H9 (cell line): ENCODE results near the gene PRR23A. TPM values are rescaled to one million over a fixed set of nuclear protein-coding genes. Genes with fewer than 3 reads are reported as not detected.

Source experiments
- DNase-seq: peaks from one replicate; pipeline ENCODE4 v3.0.0-alpha.2; 2017
- H2AFZ ChIP-seq: one replicate; pipeline ENCODE4 v1.6.1; 2013; ENCODE audit warnings: mild to moderate bottlenecking, low read length, control low read depth, moderate library complexity
- H2AK5ac ChIP-seq: 2 replicates; pipeline ENCODE4 v1.6.1; 2013; ENCODE audit warnings: low read length, control low read depth, mixed read lengths; ENCODE audit not compliant: insufficient read length
- H2BK120ac ChIP-seq: one replicate; pipeline ENCODE4 v1.6.1; 2013; ENCODE audit warnings: low read depth, mild to moderate bottlenecking, low read length, control low read depth, inconsistent platforms; ENCODE audit not compliant: poor library complexity, severe bottlenecking
- H2BK12ac ChIP-seq: 2 replicates; pipeline ENCODE4 v1.6.1; 2013; ENCODE audit warnings: low read length, control low read depth, mixed read lengths, low read depth; ENCODE audit not compliant: insufficient read length
- H2BK15ac ChIP-seq: 2 replicates; pipeline ENCODE4 v1.6.1; 2013; ENCODE audit warnings: low read depth, low read length, control low read depth
- H2BK20ac ChIP-seq: one replicate; pipeline ENCODE4 v1.6.1; 2013; ENCODE audit warnings: low read depth, mild to moderate bottlenecking, low read length, control low read depth, inconsistent platforms; ENCODE audit not compliant: poor library complexity, severe bottlenecking
- H2BK5ac ChIP-seq: 2 replicates; pipeline ENCODE4 v1.6.1; 2013; ENCODE audit warnings: low read length, control low read depth, mixed read lengths; ENCODE audit not compliant: insufficient read length
- H3K14ac ChIP-seq: 2 replicates; pipeline ENCODE4 v1.6.1; 2013; ENCODE audit warnings: low read length, control low read depth; ENCODE audit not compliant: insufficient read depth
- H3K18ac ChIP-seq: 2 replicates; pipeline ENCODE4 v1.6.1; 2013; ENCODE audit warnings: low read depth, mild to moderate bottlenecking, mixed read lengths, low read length, control low read depth; ENCODE audit not compliant: insufficient read length
- H3K23ac ChIP-seq: 2 replicates; pipeline ENCODE4 v1.6.1; 2013; ENCODE audit warnings: low read length, control low read depth, mixed read lengths, low read depth; ENCODE audit not compliant: insufficient read length
- H3K23me2 ChIP-seq: 2 replicates; pipeline ENCODE4 v1.6.1; 2013; ENCODE audit warnings: low read depth, mild to moderate bottlenecking, mixed read lengths, low read length, control low read depth; ENCODE audit not compliant: insufficient read length, poor library complexity, severe bottlenecking
- H3K27ac ChIP-seq: 2 replicates; pipeline ENCODE4 v1.5.1; 2013; ENCODE audit warnings: low read length, control low read depth, mixed read lengths, low read depth; ENCODE audit not compliant: insufficient read length
- H3K27me3 ChIP-seq: 2 replicates; pipeline ENCODE4 v1.6.1; 2013; ENCODE audit warnings: low read length, control low read depth, inconsistent platforms; ENCODE audit not compliant: insufficient read depth
- H3K4ac ChIP-seq: 2 replicates; pipeline ENCODE4 v1.6.1; 2013; ENCODE audit warnings: low read depth, mild to moderate bottlenecking, control low read depth, inconsistent platforms, low read length, moderate library complexity
- H3K4me1 ChIP-seq: 2 replicates; pipeline ENCODE4 v1.6.1; 2013; ENCODE audit warnings: low read length, control low read depth, inconsistent platforms; ENCODE audit not compliant: insufficient read depth
- H3K4me2 ChIP-seq: 2 replicates; pipeline ENCODE4 v1.6.1; 2013; ENCODE audit warnings: low read length, control low read depth, mixed read lengths; ENCODE audit not compliant: insufficient read length, insufficient read depth
- H3K56ac ChIP-seq: 2 replicates; pipeline ENCODE4 v1.6.1; 2013; ENCODE audit warnings: low read depth, mild to moderate bottlenecking, mixed read lengths, low read length, control low read depth; ENCODE audit not compliant: insufficient read length
- H3K79me1 ChIP-seq: 2 replicates; pipeline ENCODE4 v1.6.1; 2013; ENCODE audit warnings: low read depth, mild to moderate bottlenecking, moderate library complexity, low read length, control low read depth, inconsistent platforms; ENCODE audit not compliant: insufficient read depth, poor library complexity, severe bottlenecking
- H3K79me2 ChIP-seq: 2 replicates; pipeline ENCODE4 v1.6.1; 2013; ENCODE audit warnings: low read length, control low read depth, inconsistent platforms; ENCODE audit not compliant: insufficient read depth
- H3K9ac ChIP-seq: 2 replicates; pipeline ENCODE4 v1.6.1; 2013; ENCODE audit warnings: low read length, control low read depth, mixed read lengths; ENCODE audit not compliant: insufficient read length; ENCODE audit errors: extremely low read depth
- H3K9me3 ChIP-seq: one replicate; pipeline ENCODE4 v1.6.1; 2013; ENCODE audit warnings: low read depth, low read length, inconsistent platforms; ENCODE audit not compliant: control insufficient read depth
- H3T11ph ChIP-seq: one replicate; pipeline ENCODE4 v1.6.1; 2013; ENCODE audit warnings: mild to moderate bottlenecking, low read length, control low read depth, inconsistent platforms
- H4K20me1 ChIP-seq: one replicate; pipeline ENCODE4 v1.6.1; 2013; ENCODE audit not compliant: control insufficient read depth, insufficient read length, insufficient read depth
- H4K5ac ChIP-seq: 2 replicates; pipeline ENCODE4 v1.6.1; 2013; ENCODE audit warnings: low read depth, mild to moderate bottlenecking, mixed read lengths, low read length, control low read depth; ENCODE audit not compliant: insufficient read length
- H4K8ac ChIP-seq: replicated peaks from 2 replicates; pipeline ENCODE4 v1.6.1; 2013; ENCODE audit warnings: low read length, control low read depth, mixed read lengths, low read depth; ENCODE audit not compliant: insufficient read length
- H4K91ac ChIP-seq: 2 replicates; pipeline ENCODE4 v1.6.1; 2013; ENCODE audit warnings: low read depth, mild to moderate bottlenecking, moderate library complexity, mixed read lengths, low read length, control low read depth; ENCODE audit not compliant: insufficient read length
- H3K27ac Mint-ChIP-seq, 3 experiments: 2 replicates in 2 of 3; 3 replicates in 1 of 3; pipeline ENCODE4 v1.8.0; 2020 to 2021; ENCODE audit warnings: mixed read lengths in 3 of 3, mild to moderate bottlenecking in 1 of 3, moderate library complexity in 1 of 3
- H3K27me3 Mint-ChIP-seq: 2 replicates; pipeline ENCODE4 v1.8.0; 2021; ENCODE audit warnings: low read depth, mild to moderate bottlenecking, moderate library complexity, mixed read lengths
- H3K36me3 Mint-ChIP-seq, 3 experiments: 2 replicates in 2 of 3; 3 replicates in 1 of 3; pipeline ENCODE4 v1.8.0; 2020 to 2021; ENCODE audit warnings: low read depth in 3 of 3, mixed read lengths in 3 of 3; ENCODE audit not compliant: insufficient read depth in 1 of 3
- H3K4me1 Mint-ChIP-seq, 2 experiments: 2 replicates each; pipeline ENCODE4 v1.8.0; 2020; ENCODE audit warnings: mixed read lengths in 2 of 2
- H3K4me3 Mint-ChIP-seq, 2 experiments: 2 replicates in 1 of 2; 3 replicates in 1 of 2; pipeline ENCODE4 v1.8.0; 2020 to 2021; ENCODE audit warnings: mild to moderate bottlenecking in 2 of 2, mixed read lengths in 2 of 2, moderate library complexity in 1 of 2
- H3K9me3 Mint-ChIP-seq, 2 experiments: 2 replicates in 1 of 2; 3 replicates in 1 of 2; pipeline ENCODE4 v1.8.0; 2020; ENCODE audit warnings: mild to moderate bottlenecking in 2 of 2, mixed read lengths in 2 of 2, moderate library complexity in 1 of 2
- total RNA-seq: library from RNA; stranded (reverse); gene quantifications from 2 replicates; pipeline ENCODE4 v1.2.1, GENCODE V29; 2021
- TF ChIP-seq, protein P1 (sequence below): fragments of 200-600 bp; sonication (generic); conservative IDR thresholded peaks from 3 replicates; pipeline ENCODE4 v1.8.0; 2021; ENCODE audit warnings: antibody characterized with exemption, mild to moderate bottlenecking

Gene PRR23A
- total RNA-seq, 1 experiment from 2014 or later, result not detected

- Histone ChIP-seq H2BK120ac (no peak overlapping the region), H4K8ac (no peak overlapping the region), H4K20me1 (no peaks in the 10 kb centered on the region), H3K27me3 (no peaks in the 10 kb centered on the region), H4K91ac (no peak overlapping the region), H3K23me2 (no peaks in the 10 kb centered on the region), H3K9me3 (no peaks in the 10 kb centered on the region), H2BK20ac (no peak overlapping the region), H3K4me2 (no peak overlapping the region), H3K23ac (no peak overlapping the region), H3K18ac (no peak overlapping the region), H3K4me1 (no peaks in the 10 kb centered on the region), H3K4ac (no peak overlapping the region), H4K5ac (no peak overlapping the region), H2AK5ac (no peak overlapping the region), H3T11ph (no peak overlapping the region), H2BK15ac (no peak overlapping the region), H2AFZ (no peak overlapping the region), H3K9ac (no peak overlapping the region), H3K27ac (no peak overlapping the region), H3K79me1 (no peaks in the 10 kb centered on the region), H3K14ac (no peak overlapping the region), H3K79me2 (no peaks in the 10 kb centered on the region), H3K56ac (no peak overlapping the region), H2BK12ac (no peak overlapping the region), H2BK5ac (no peak overlapping the region)
- H3K9me3 Mint-ChIP-seq, result peaks cover 19% of the 10 kb centered on the region in 2 experiments
- peaks cover 41% of the 10 kb centered on the region for H3K27me3 Mint-ChIP-seq
- DNase-seq, result no peak
- peaks cover 0 to 3% of the 10 kb centered on the region in 2 experiments; a peak in 1 of 4 replicates for H3K4me1 Mint-ChIP-seq
- H3K27ac Mint-ChIP-seq, result no peak overlapping the region
- TF ChIP-seq, protein P1, sequence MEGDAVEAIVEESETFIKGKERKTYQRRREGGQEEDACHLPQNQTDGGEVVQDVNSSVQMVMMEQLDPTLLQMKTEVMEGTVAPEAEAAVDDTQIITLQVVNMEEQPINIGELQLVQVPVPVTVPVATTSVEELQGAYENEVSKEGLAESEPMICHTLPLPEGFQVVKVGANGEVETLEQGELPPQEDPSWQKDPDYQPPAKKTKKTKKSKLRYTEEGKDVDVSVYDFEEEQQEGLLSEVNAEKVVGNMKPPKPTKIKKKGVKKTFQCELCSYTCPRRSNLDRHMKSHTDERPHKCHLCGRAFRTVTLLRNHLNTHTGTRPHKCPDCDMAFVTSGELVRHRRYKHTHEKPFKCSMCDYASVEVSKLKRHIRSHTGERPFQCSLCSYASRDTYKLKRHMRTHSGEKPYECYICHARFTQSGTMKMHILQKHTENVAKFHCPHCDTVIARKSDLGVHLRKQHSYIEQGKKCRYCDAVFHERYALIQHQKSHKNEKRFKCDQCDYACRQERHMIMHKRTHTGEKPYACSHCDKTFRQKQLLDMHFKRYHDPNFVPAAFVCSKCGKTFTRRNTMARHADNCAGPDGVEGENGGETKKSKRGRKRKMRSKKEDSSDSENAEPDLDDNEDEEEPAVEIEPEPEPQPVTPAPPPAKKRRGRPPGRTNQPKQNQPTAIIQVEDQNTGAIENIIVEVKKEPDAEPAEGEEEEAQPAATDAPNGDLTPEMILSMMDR, result no peak
- no peak overlapping the region for H3K4me3 Mint-ChIP-seq
- peaks cover 0 to 16% (median 4%) of the 10 kb centered on the region in 3 experiments; a peak in 4 of 7 replicates for H3K36me3 Mint-ChIP-seq
Measured at GRCh38 chr3:138964923-138965322, 41.1 kb downstream of the PRR23A start.
